ENCODE results near the gene COPZ1.

- TF ChIP-seq POLR2AphosphoS5 (IDR thresholded peaks at IDR 0.05): no peak
- TF ChIP-seq, protein P1, sequence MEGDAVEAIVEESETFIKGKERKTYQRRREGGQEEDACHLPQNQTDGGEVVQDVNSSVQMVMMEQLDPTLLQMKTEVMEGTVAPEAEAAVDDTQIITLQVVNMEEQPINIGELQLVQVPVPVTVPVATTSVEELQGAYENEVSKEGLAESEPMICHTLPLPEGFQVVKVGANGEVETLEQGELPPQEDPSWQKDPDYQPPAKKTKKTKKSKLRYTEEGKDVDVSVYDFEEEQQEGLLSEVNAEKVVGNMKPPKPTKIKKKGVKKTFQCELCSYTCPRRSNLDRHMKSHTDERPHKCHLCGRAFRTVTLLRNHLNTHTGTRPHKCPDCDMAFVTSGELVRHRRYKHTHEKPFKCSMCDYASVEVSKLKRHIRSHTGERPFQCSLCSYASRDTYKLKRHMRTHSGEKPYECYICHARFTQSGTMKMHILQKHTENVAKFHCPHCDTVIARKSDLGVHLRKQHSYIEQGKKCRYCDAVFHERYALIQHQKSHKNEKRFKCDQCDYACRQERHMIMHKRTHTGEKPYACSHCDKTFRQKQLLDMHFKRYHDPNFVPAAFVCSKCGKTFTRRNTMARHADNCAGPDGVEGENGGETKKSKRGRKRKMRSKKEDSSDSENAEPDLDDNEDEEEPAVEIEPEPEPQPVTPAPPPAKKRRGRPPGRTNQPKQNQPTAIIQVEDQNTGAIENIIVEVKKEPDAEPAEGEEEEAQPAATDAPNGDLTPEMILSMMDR (IDR thresholded peaks at IDR 0.05): no peak
Observed at GRCh38 chr12:54292931-54293241, 32.0 kb upstream of the COPZ1 start.

All from prostate gland (tissue), 2 donors.